CD4-positive, alpha-beta T cell treated with Interleukin-15 for 4 hours (primary cell): ENCODE results near the gene METTL14.

Experiments used
- DNase-seq: peaks from one replicate; pipeline ENCODE4 v3.0.0-alpha.2; 2020; ENCODE audit warnings: low spot score

The METTL14 gene

DNA sequence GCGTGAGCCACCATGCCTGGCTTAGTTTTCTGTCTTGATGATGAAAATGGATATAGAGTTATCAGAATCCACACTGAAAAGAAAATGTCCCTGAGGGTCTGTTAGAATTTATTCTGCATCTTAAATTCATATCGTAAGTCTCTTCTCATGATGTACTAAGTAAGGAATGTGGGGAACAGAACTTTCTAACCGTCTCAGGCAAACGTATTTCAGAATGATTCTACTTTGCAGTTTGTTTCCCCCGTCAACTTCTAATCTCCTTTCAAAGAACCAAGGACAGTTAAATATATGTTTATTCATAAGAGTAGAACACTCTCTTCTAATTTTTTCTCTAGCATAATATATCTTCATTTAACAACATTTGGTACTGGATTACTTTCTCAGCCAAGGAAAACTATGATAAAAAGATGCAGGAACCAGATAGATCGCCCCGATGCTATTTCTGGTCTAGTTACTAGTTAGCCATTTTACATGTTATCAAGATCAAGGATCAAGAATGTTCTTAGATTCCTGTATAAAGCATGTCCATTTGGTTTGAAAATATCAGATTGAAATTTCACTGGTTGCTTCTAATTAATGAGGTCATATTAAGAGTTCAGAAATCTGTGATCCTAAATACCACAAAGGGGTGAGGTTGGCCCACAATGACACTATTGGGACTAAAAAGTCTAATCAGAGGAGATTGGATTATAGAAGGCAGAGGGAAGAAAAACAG is 49.5 kb downstream of the METTL14 start:
- DNase-seq: no peak

DNA sequence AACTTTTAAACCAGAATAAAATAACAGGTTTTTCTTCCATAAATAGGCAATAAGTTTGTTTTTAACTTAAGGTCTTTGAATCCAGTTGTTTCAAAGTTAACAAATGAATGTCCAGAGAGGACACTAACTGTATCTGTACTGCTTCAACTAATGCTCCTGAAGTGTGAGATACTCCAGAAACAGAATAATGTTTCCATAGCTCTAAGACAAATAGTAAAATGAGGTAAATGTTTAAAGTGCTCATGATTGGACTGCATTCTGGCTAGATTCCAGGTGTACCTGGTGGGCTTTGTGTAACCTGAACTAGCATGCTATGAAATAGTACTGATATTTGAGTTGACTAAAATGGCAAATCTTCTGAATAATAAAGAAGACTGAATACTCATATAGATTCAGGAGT is 51.7 kb downstream of the METTL14 start:
- DNase-seq: no peak

DNA sequence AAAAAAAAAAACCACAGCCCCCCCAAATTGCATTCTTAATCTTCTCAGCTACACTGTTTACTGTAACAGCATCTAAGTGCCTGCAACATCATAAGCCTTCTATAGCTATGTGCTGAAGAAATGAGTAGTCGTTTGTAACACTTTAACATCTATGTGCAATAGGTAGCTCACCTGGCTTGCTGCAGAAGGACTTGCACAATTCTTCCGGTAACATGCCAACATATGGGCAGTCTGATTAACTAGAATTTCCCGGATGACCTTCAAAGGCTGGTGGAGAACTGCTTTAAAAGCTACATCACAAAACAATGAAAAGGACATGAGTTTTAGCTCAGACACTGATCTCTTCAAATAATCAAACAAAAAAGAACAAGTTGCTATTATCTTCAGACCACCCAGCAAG is 52.9 kb downstream of the METTL14 start:
- DNase-seq: no peak

DNA sequence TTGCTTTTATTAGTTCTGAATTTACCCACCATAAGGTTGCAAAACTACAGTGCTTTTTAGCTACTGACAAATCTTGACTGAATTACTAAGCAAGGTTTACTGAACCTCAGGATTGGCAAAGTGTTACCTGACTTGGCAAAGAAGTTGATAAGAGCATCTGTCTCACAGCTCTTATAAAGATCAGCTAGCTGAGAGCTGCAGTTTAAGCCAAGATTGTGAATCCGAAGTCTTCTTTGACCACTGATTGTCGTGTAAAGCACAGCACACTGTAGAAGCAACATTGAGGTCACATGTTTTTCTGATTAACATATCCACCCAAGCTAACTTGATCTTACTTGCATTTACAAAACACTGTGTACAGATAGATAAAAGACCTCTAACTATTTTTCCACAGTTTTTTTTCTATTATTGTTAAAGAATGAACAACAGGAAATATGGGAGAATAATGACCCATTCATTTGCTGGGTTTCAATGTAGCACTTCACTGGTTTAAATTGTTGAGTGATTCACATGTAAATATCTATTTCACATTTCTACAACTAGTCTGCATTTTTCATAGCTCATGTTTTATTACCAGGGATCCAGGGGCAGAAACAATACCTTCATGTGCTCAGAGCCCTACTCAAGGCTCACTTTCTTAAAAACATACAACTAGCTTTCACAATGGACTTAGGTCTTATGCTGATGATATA is 54.0 kb downstream of the METTL14 start:
- DNase-seq: no peak

DNA sequence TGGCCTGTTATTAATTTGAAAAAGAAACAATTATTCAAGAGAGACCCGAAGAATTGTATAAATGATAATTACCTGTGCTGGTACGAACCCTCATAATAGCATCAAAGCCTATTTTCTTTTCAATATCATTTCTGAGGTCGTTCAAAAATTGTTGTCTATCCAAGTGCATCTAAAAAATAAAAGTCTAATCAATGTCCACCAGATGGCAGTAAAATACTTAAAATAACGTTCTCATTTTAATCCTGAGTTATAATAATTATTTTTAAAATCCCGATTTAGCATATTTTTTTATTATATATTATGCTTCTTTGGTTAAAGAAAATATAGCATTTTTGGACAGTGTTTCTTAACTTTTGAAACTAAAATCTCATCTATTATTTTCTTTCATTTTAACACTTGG is 55.7 kb downstream of the METTL14 start:
- peak; percentile 6 for DNase-seq

DNA sequence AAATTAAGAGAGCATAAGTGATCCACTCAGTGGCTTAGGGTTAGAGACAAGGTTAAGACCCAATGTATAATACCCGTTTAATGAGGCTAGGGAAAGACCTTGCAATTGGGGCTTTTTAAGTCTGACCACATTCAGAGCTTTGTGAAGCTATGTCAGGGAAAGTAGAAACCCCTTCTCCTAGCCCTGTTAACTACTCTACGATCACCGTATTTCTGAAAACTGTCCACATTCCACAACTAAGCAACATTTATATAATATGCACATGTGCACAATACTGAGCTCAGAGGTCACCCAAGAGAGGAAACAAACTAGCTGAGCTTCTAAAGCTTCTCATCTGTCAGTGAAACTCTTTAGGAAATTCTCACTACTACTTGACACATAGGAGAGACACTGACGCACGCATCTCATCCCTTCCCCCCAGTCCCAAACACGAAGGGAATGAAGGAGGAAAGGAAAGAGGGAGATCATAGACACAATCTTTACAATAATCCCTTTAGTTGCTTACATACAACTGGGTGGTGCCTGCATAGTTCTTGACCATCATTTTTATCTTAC is 56.2 kb downstream of the METTL14 start:
- no peak for DNase-seq

DNA sequence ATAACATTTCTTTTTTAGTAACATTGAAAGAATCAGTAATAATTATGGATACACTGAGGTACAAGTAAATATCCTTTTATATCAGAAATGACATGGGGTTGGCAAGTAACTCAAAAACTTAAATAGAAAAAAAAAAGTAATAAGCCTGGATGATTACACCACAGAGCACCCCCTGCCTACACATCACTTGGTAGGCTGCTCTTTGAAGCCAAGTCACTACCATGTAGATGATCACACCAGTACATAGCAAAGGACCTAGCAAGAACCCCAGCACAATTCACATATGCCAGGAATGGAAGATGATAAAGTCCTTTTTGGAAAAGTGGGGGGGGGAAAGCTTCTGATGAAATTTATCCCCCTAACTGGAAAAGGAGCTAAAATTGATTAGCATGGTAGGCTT is 56.9 kb downstream of the METTL14 start:
- no peak for DNase-seq

DNA sequence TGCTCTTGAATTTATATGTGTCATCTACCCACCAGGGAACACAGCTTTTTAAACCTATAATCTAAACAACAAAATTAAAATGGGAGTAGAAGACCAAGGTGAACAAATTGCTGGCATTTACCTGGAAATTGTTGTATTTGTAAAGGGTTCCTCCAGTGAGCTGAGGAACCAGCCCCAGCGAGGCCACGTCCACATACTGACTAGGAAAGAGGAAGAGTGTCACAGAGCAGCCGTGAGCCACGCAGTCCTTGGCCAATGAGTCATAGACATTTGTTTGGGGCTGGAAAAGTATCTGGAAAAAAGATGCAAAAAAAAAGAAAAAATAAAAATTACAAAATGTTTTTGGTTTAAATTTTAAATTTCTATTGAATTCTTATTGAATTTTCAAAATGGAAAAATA is 58.7 kb downstream of the METTL14 start:
- DNase-seq: no peak

DNA sequence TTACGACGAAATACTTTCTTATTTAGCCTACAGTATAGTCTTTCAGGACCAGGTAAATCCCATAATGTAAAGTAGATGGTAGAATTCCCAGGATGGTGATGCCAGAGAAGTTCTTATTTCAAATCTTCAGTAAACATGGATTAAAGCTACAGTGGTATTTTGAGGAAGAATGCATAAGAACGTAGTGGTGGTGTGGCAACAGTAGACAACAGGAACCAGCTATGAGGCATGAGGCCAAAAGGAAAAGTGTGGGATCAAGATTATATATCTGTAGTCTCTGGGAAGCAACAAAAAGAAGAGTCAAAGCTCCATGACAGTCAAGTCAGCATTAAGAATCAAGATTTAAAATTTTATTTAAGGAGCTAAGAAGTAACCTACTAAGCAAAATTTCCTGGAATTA is 60.2 kb downstream of the METTL14 start:
- no peak for DNase-seq

DNA sequence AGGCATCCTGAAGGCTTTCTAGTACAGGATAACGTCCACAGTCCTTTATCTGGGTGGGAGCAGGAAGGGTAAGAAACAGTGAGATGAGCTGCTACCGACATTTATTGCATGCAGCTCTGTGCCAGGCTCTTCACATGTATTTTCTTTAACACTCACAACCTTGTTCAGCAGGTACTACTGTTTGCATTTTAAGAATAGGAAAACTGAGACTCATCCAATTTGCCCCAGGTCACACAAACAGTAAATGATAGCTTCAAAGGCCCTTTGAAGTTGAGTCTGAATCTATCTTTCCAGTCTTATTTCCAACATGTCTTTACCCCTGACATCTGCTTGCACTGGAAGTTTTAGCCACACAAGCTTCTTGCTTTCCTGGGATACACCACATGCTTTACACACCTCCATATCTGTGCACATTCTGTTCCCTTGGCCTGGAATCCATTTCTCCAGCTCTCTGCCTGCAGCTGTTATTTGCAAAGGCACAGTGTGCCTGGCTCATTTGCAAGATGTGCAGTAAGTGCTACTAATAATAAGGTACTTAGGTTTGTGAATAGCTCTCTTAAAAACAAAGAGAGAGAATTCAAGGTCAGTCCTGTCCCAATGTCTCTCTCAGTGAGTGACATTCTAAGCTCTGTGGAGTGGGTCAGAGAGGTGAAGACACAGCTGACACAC is 61.2 kb downstream of the METTL14 start:
- no peak for DNase-seq

DNA sequence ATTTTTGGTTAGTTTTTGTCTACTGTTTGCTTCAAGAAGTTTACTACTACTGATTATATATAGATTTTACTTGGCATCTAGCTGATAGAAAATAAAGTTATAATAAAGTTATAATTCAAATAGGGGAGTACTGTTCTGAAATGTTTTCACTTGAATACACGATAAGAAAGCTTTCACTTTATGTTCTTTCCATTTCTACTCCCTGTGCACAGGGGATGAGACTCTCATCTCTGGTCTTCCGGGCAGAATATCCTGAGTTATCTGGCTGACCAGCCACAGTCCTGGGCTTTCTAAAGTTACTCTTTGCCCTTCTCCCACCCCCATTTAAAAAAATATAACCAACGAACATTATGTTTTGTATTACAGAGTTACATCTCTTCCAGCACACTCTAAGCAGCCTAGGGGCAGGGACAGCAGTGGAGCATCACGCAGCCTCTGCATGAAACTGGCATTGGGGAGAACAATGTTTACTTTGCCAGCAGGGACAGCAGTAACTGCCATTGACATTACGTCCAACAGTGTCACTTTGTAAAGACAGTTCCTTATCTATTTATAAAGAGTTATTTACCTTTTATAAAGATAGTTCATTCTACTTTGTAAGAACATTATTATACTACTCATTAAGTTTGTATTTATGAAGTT is 64.3 kb downstream of the METTL14 start:
- DNase-seq: no peak

DNA sequence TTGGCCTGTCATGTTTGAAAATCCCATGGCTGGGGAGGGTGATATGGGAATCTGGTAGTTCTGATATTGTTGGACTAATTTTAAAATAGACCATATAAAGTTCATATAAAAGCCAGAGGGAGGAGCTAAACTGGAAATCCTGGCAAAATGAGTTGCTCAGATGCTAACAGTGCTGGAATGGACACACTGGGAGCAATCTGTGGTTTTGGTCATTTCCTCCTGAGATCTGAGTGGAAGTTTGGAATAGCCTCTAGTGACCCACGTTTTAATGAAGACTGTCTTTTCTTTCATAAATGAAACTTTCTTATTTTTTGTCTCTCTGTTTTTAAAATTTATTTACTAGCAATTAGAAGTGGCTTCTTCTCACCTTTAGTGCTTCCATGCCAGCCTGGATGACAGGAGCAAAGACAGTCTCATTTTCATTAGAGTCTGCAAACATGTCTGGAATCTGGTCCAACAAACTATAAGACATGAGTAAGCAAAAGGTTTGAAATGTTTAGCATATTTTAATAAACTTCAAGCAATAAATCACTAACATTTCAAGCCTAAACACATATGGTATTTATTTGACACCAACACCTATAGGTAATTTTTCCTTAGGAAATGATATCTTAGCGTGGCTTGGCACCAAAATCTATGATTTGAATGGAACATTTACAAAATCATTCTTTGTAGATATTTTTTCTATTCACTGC is 66.6 kb downstream of the METTL14 start:
- DNase-seq: no peak

DNA sequence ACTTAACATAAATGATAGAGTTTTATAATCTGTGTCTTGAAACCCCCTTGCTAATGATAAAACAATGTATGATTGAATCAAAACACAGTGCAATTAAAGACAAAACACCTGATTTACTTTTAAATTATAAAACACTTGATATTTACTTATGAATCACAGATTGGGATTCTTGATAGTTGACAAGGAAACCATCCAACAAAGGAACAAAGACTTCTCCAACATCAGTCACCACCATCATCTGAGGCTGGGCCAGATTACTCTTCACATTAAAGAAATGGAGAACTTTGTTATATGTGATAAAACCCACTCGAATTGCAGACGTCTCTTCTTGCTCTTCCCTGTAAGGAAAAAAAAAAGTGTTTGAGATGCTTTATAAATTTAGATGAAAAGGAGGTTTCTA is 67.4 kb downstream of the METTL14 start:
- no peak for DNase-seq

DNA sequence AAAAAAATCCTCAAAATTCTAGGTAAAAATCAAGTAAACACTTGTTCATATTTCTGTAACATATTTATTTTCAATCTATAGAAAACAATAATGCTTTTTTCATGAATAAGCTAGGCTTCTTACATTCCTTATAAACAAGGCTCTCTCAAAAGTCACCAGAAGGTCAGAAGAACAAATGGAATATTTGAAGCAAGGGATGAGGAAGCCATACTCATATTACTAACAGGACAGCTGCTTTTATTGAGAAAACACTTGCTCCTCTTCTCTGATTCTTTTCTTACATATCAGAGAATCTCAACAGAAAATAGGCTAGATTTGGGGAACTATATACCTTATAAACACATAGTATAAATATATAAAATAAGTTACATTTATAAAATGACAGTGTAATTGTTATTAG is 67.9 kb downstream of the METTL14 start:
- DNase-seq: no peak

DNA sequence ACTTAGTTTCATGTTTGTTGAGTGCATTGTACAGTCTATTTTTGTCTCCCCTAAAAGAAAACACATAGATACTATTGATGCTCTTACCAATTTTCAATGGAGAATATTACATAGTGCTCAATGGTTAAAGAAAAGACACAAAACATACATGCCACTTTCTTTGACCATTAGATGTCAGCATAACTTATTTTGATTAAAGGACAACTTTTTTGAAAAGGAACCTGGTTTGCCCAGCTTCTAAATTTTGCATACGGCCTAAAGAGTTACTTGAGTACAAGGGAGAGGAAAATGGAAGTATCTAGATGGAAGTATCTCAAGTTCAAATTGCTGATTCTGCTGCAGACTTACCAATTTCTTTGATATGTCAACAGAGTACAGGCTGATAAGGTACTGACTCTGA is 68.5 kb downstream of the METTL14 start:
- DNase-seq: no peak

DNA sequence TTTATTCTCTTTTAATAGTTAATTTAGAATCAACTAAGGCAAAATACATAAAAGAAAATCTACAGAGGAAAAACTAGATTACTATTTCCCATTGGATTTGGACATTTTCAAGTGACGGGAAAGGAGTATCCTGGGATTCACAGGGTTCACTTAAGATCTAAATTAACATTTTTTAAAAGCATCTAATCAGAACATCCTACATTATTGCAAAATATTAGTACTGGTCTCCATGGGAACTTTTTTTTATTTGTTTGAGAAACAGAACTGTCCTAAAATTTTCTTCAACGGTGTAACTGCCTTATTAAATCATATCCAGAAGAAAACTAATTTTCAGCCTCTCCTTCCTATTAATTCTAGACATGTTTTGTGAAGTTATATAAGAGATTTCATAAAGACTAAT is 69.7 kb downstream of the METTL14 start:
- DNase-seq: no peak

DNA sequence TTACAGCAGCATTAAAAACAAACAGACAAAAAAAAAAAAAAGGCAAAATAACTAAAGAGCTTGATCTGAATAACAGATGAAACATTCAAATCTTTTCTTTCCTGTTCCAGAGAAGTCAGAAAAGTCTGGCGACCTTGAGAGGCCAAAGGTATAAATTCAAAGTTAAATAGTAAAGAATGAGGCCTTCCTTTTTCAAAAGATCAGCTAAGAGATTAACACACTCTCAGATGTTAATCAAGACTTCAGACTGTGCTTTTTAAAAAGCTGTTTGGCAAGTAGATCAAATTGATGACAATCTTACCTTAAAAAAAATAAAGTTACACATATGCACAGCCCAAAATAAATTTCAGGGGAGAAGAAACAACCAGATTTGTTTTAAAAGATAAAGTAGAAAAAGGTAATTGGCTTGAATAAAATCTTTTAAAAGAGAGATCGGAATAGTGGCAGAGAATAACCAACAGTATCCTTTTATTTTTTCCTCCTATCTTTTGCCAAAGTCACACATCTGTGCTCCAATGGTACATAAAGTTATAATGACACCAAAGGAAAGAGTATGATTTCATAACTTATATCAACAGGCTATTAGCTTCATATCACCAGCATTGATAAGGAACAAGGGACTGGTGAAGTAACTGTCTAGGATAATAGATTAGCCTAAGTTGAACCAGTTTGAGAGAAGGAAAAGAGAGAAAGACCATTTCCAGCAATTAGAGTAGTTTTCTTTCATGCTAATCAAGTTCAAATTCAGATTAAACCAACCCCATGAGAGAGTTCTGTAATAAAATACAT is 70.4 kb downstream of the METTL14 start:
- no peak for DNase-seq

DNA sequence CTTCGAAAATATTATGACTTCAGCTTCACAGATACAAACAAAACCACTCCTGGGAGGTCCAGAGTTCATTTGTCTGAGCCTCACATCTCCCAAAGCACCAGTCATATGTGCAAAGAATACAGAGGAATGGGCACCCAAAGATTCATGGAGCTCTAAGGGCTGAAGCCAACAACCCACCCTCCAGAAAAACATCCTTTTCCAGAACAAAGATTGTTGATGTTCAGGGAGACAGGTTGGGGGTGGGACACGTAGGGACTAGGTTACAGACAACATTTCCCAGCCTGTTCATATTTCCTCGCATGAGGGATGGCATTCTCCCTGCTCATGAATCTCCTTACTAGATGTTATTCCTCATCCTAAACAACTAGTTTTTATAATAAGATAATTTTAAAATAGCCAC is 71.2 kb downstream of the METTL14 start:
- DNase-seq: no peak

DNA sequence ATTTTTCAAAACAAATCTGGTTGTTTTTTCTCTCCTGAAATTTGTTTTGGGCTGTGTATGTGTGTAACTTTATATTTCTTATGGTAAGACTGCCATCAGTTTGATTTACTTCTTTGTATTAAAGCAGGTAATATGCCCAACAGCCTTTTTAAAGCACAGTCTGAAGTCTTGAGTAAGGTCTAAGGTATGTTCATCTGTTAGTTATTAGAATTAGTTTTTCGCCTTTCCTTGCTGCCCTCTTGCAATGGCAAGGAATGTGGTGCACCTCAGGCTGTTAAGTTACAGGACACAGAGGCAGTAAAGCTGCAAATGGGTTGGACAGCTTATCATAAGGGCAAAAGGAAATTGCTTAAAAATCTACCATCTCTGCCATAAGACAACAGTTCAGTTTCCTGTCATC is 71.8 kb downstream of the METTL14 start:
- DNase-seq: no peak

DNA sequence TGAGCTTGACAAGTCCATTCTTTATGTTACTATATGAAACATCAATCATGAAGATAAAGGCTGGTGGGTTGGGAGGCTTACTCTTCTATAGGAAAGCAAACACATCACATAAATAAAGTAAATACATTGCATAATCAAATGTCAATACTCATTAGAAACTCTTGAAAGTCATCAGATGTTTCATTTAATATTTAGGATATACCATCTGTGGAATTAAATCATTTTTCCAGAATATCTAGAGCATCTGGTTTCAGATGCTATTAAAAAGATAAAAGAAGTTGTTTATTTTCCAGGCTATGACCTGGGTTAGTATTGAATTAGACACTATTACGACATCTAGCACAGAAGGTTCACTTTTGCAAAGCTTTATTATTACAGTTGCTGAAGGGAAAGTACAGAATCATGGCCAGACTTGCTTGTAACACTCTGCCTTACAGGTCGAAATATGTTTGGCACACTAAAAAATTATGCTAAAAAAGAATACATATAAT is 72.6 kb downstream of the METTL14 start:
- DNase-seq: no peak

DNA sequence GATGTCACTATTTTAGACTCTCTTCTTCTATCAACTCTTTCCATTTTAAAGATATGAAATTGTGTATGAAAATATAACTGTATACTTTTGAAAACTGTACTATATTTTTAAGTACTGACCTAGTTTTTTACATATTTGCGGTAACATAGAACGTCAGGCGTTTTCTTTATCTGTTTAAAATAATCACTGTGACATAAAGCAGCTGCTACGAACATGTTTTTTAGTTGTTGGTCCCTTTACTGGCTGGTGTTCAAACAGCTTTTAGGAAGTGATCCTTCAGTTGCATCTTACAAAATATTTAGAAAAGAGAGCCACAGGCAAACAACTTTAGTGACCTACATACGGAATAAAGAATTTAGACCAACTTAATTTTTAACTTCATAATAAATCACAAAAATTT is 73.1 kb downstream of the METTL14 start:
- no peak for DNase-seq
